ENCODE results near the gene SMG1. TPM values are rescaled to one million over a fixed set of nuclear protein-coding genes. Genes with fewer than 3 reads are reported as not detected.

The SMG1 gene
- total RNA-seq, 1 experiment from 2014 or later = 72.7 TPM

DNA sequence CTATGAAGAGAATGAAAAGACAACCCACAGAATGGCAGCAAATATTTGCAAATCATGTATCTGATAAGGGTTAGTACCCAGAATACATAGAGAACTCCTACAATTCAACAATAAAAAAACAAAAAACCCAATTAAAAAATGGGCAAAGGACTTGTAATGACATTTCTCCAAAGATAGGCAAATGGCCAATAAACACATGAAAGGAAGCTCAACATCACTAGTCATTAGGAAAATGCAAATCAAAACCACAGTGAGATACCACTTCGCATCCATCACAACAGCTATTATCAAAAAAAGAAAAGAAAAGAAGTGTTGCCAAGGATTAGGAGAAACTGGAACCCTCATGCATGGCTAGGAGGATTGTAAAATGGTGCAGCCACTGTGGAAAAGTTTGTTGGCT lies 79.8 kb downstream of the SMG1 start:
- Histone ChIP-seq H3K27me3 (ENCODE audit: insufficient read depth, low read length) (no peaks in the 10 kb centered on the region), H3K4me1 (ENCODE audit: control insufficient read depth in 1 of 2, insufficient read depth in 2 of 2, low read length in 2 of 2) (no peaks in the 10 kb centered on the region), H3K9me2 (ENCODE audit: insufficient read depth) (no peaks in the 10 kb centered on the region), H4K20me1 (ENCODE audit: insufficient read depth) (no peaks in the 10 kb centered on the region), H3K9me3 (ENCODE audit: control insufficient read depth in 1 of 2, insufficient read depth in 1 of 2, low read depth in 1 of 2, low read length in 2 of 2) (no peaks in the 10 kb centered on the region), H3K4me2 (ENCODE audit: low read length) (no peak overlapping the region), H3K79me2 (ENCODE audit: insufficient read depth, low read length) (peaks cover 27% of the 10 kb centered on the region; the same call in 1 of the 2 replicates), H3K36me3 (ENCODE audit: control insufficient read depth in 1 of 2, insufficient read depth in 2 of 2, low read length in 2 of 2) (peaks cover 60 to 69% of the 10 kb centered on the region in 2 experiments), H2AFZ (ENCODE audit: low read depth, low read length, poor library complexity, severe bottlenecking) (no peak overlapping the region), H3K9ac (ENCODE audit: low read length) (no peak overlapping the region), H3K4me3 (replicated peaks in 1 of 2; ENCODE audit: low read depth in 1 of 2, low read length in 2 of 2) (no peak overlapping the region), H3K27ac (ENCODE audit: low read depth, low read length) (no peak overlapping the region)
- RAD21 ChIA-PET (ENCODE audit: low non-redundant PET in 1 of 2, low total read pairs in 2 of 2, uncharacterized antibody in 2 of 2, unreplicated experiment in 2 of 2) = no interaction called here
- ATAC-seq (no peak), DNase-seq (ENCODE audit: low read depth, low spot score) (no peak)
- POLR2A ChIA-PET = interaction anchor here (1.0 kb wide), 1 partner anchor 45 kb away, joined by 3 read pairs; the partner anchor contains the start of gene ARL6IP1
- BruUV-seq (replicated peaks) = no TSS peak
- intact Hi-C loops (cut with micrococcal nuclease) = loop anchor here (5.0 kb wide), 1 partner anchor 34 kb away; no protein-coding TSS in a partner anchor
- CTCF ChIA-PET = interaction anchor here (1.1 kb wide), 1 partner anchor 45 kb away, joined by 4 read pairs; the partner anchor contains the start of gene ARL6IP1
- TF ChIP-seq EZH2phosphoT487 (IDR thresholded peaks at IDR 0.05; ENCODE audit: borderline replicate concordance) (no peak), EGR1 (IDR thresholded peaks at IDR 0.05; ENCODE audit: low read depth) (no peak), TCF7L2 (IDR thresholded peaks at IDR 0.05; ENCODE audit: borderline replicate concordance, extremely low read depth, insufficient read depth, insufficient read length) (no peak), SP1 (IDR thresholded peaks at IDR 0.05; ENCODE audit: low read depth) (no peak), CBX3 (IDR thresholded peaks at IDR 0.05; ENCODE audit: low read depth) (no peak), ZBTB33 (IDR thresholded peaks at IDR 0.05; ENCODE audit: extremely low read depth, insufficient replicate concordance, low read length) (no peak), SIN3A (IDR thresholded peaks at IDR 0.05; ENCODE audit: low read depth) (no peak), JUND (IDR thresholded peaks at IDR 0.05) (no peak), CTCF (IDR thresholded peaks at IDR 0.05 in 2 of 3, conservative IDR thresholded peaks at IDR 0.05 in 1 of 3; ENCODE audit: borderline replicate concordance in 1 of 3, insufficient read depth in 1 of 3, low read depth in 2 of 3, low read length in 2 of 3) (no peak), ELF1 (IDR thresholded peaks at IDR 0.05; ENCODE audit: borderline replicate concordance, low read depth) (no peak), ATF3 (IDR thresholded peaks at IDR 0.05) (no peak), EZH2 (IDR thresholded peaks at IDR 0.05) (no peak), SRF (IDR thresholded peaks at IDR 0.05; ENCODE audit: low read depth) (no peak), FOSL1 (IDR thresholded peaks at IDR 0.05; ENCODE audit: low read depth) (no peak), REST (IDR thresholded peaks at IDR 0.05; ENCODE audit: low read depth) (no peak), ZFX (IDR thresholded peaks at IDR 0.05) (no peak), POLR2A (IDR thresholded peaks at IDR 0.05; ENCODE audit: borderline replicate concordance, extremely low read depth, insufficient read depth, insufficient read length) (no peak), YY1 (IDR thresholded peaks at IDR 0.05; ENCODE audit: extremely low read depth, insufficient replicate concordance, low read depth, low read length) (no peak)

All from HCT116 (cell line).